Hepatocyte (in vitro differentiated cells): Measurements from ENCODE around the gene COG7. TPM values are rescaled to one million over a fixed set of nuclear protein-coding genes. Genes with fewer than 3 reads are reported as not detected.

ENCODE experiments used
- DNase-seq: peaks from one replicate; pipeline ENCODE4 v3.0.0-alpha.2; 2016; ENCODE audit warnings: low spot score
- H2AFZ ChIP-seq: fragments of 200-600 bp; sonication (generic); 2 replicates; pipeline ENCODE4 v1.6.0; 2016; ENCODE audit warnings: antibody characterized with exemption, mild to moderate bottlenecking
- H3K27ac ChIP-seq: fragments of 200-600 bp; sonication (generic); 2 replicates; pipeline ENCODE4 v1.5.1; 2016; ENCODE audit warnings: mild to moderate bottlenecking
- H3K27me3 ChIP-seq: fragments of 200-600 bp; sonication (generic); 2 replicates; pipeline ENCODE4 v1.6.1; 2016
- H3K36me3 ChIP-seq: fragments of 200-600 bp; sonication (generic); replicated peaks from 2 replicates; pipeline ENCODE4 v1.5.1; 2016; ENCODE audit warnings: low read depth; ENCODE audit not compliant: insufficient read depth
- H3K4me1 ChIP-seq: fragments of 200-600 bp; sonication (generic); 2 replicates; pipeline ENCODE4 v1.5.1; 2016; ENCODE audit warnings: mild to moderate bottlenecking, moderate library complexity; ENCODE audit not compliant: insufficient read depth
- H3K4me2 ChIP-seq: fragments of 200-600 bp; sonication (generic); 2 replicates; pipeline ENCODE4 v1.6.0; 2016
- H3K4me3 ChIP-seq: fragments of 200-600 bp; sonication (generic); 2 replicates; pipeline ENCODE4 v1.5.1; 2016; ENCODE audit warnings: mild to moderate bottlenecking
- H3K79me2 ChIP-seq: fragments of 200-600 bp; sonication (generic); 2 replicates; pipeline ENCODE4 v1.6.0; 2017; ENCODE audit warnings: mild to moderate bottlenecking
- H3K9me2 ChIP-seq: fragments of 200-600 bp; sonication (generic); replicated peaks from 2 replicates; pipeline ENCODE4 v1.6.0; 2017; ENCODE audit warnings: mild to moderate bottlenecking; ENCODE audit not compliant: insufficient read depth
- H3K9me3 ChIP-seq: fragments of 200-600 bp; sonication (generic); 2 replicates; pipeline ENCODE4 v1.5.1; 2016; ENCODE audit warnings: low read depth, mild to moderate bottlenecking
- H4K20me1 ChIP-seq: fragments of 200-600 bp; sonication (generic); 2 replicates; pipeline ENCODE4 v1.6.0; 2016; ENCODE audit warnings: mild to moderate bottlenecking; ENCODE audit not compliant: insufficient read depth, poor library complexity, severe bottlenecking
- CTCF ChIP-seq: fragments of 200-600 bp; sonication (generic); IDR thresholded peaks from 2 replicates; pipeline ENCODE4 v1.5.1; 2016; ENCODE audit warnings: antibody characterized with exemption, mild to moderate bottlenecking; ENCODE audit not compliant: poor library complexity
- EZH2 ChIP-seq: fragments of 200-600 bp; sonication (generic); IDR thresholded peaks from 2 replicates; pipeline ENCODE4 v1.6.1; 2016; ENCODE audit warnings: antibody characterized with exemption, mild to moderate bottlenecking, borderline replicate concordance
- EZH2phosphoT487 ChIP-seq: fragments of 200-600 bp; sonication (generic); IDR thresholded peaks from one replicate; pipeline ENCODE4 v1.6.1; 2018; ENCODE audit warnings: antibody characterized with exemption, mild to moderate bottlenecking, low read depth, moderate library complexity; ENCODE audit not compliant: unreplicated experiment, severe bottlenecking
- WGBS: methylation state at CpG from one replicate; pipeline ENCODE4 v1.1.6; 2016; ENCODE audit warnings: low lambda C conversion rate; ENCODE audit errors: missing lambda C conversion rate; 5-methylcytosine and 5-hydroxymethylcytosine counted together
- polyA plus RNA-seq: library from polyadenylated mRNA; unstranded; fragments of >200 nt; fragmentation: Nextera tagmentation; extraction: Ambion mirVana; gene quantifications from 2 replicates; pipeline ENCODE4 v1.2.1, GENCODE V29; 2016
- total RNA-seq: library from RNA; depleted of rRNA; stranded (reverse); fragments of >200 nt; gene quantifications from 2 replicates; pipeline ENCODE4 v1.2.3, GENCODE V29; 2014

Gene COG7
- total and polyA plus RNA-seq, 2 experiments from 2014 or later = 13.5 to 15.4 TPM

- no peaks in the 10 kb centered on the region for H3K27me3 ChIP-seq
- H3K9me2 ChIP-seq = no peaks in the 10 kb centered on the region
- H3K9me3 ChIP-seq = no peaks in the 10 kb centered on the region
- peaks cover 8% of the 10 kb centered on the region for H3K4me1 ChIP-seq
- no peaks in the 10 kb centered on the region for H3K36me3 ChIP-seq
- H3K79me2 ChIP-seq = peaks cover 88% of the 10 kb centered on the region
- H2AFZ ChIP-seq = no peak overlapping the region
- no peak overlapping the region for H3K27ac ChIP-seq
- no peak for DNase-seq
- H4K20me1 ChIP-seq = peaks cover 38% of the 10 kb centered on the region
- WGBS = 67% methylated on average over 4 of the region's 4 CpGs
- H3K4me3 ChIP-seq = no peak overlapping the region
- no peak overlapping the region for H3K4me2 ChIP-seq
- TF ChIP-seq EZH2phosphoT487 (no peak), EZH2 (no peak), CTCF (no peak)
Observed at GRCh38 chr16:23500862-23501225, 47.9 kb upstream of the COG7 start.

GRCh38 chr16:23500212-23500861 is 47.3 kb upstream of the COG7 start:
- Histone ChIP-seq H4K20me1 (peaks cover 33% of the 10 kb centered on the region), H3K9me2 (no peaks in the 10 kb centered on the region), H3K4me3 (no peak overlapping the region), H3K4me1 (peaks cover 8% of the 10 kb centered on the region), H2AFZ (no peak overlapping the region), H3K27ac (no peak overlapping the region), H3K4me2 (no peak overlapping the region), H3K79me2 (peaks cover 89% of the 10 kb centered on the region), H3K36me3 (no peaks in the 10 kb centered on the region), H3K27me3 (no peaks in the 10 kb centered on the region), H3K9me3 (no peaks in the 10 kb centered on the region)
- DNase-seq = no peak
- WGBS = 94% methylated on average over 20 of the region's 20 CpGs
- no peak for TF ChIP-seq CTCF
- no peak for TF ChIP-seq EZH2
- no peak for TF ChIP-seq EZH2phosphoT487

DNA sequence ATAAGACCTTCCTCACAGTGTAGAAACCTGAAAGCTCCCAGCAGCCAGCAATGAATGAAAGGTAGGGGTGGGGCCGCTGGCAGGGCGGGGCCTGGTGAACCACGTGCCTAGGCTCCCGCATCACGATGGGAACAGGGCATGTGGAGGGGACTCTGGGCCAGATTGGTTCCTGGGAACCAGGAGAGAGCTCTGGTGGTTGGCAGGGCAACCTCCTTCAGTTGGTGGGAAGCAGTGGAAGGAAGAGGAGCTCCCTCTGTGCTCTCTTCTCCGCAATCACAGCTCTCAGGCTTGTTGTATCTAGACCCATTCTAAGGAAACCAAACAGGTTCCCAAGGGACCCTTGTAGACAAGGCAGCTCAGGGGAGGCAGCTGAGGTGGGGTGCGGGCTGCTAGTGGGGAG is 46.8 kb upstream of the COG7 start:
- Histone ChIP-seq H3K36me3 (no peaks in the 10 kb centered on the region), H3K27me3 (no peaks in the 10 kb centered on the region), H3K79me2 (peaks cover 89% of the 10 kb centered on the region), H3K9me2 (no peaks in the 10 kb centered on the region), H4K20me1 (peaks cover 27% of the 10 kb centered on the region), H3K27ac (no peak overlapping the region), H3K4me3 (no peak overlapping the region), H2AFZ (no peak overlapping the region), H3K4me2 (no peak overlapping the region), H3K9me3 (no peaks in the 10 kb centered on the region), H3K4me1 (peaks cover 8% of the 10 kb centered on the region)
- WGBS = 92% methylated on average over 7 of the region's 7 CpGs
- no peak for DNase-seq
- TF ChIP-seq EZH2 (no peak), EZH2phosphoT487 (no peak)

DNA sequence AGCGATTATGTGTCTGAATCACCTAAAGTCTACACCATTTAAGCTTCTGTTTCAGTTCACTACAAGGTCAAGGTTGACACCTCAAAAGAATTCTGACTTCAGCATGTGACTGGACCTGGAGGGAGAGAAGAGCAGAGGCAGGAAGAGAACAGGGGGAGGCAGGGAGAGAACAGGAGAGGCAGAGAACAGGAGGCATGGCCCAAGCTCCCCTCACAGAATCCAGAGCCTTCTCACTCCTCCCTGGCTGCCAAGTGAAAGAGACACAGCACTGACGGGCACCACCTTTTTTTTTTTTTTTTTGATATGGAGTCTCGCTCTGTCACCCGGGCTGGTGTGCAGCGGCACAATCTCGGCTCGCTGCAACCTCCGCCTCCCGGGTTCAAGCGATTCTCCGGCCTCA is 45.9 kb upstream of the COG7 start:
- Histone ChIP-seq H3K79me2 (peaks cover 85% of the 10 kb centered on the region), H3K4me2 (no peak overlapping the region), H2AFZ (no peak overlapping the region), H3K27me3 (no peaks in the 10 kb centered on the region), H3K9me3 (no peaks in the 10 kb centered on the region), H3K27ac (no peak overlapping the region), H3K9me2 (no peaks in the 10 kb centered on the region), H3K4me1 (peaks cover 8% of the 10 kb centered on the region), H4K20me1 (peaks cover 20% of the 10 kb centered on the region), H3K4me3 (no peak overlapping the region), H3K36me3 (no peaks in the 10 kb centered on the region)
- TF ChIP-seq EZH2 (no peak), CTCF (no peak), EZH2phosphoT487 (no peak)
- DNase-seq = no peak
- WGBS = 95% methylated on average over 11 of the region's 11 CpGs
